A549 (cell line): ENCODE results near the gene CAMKK2.

Experiments
- KDM5A ChIP-seq: fragments of 200-600 bp; sonication (generic); IDR thresholded peaks from 2 replicates; pipeline ENCODE4 v1.6.1; 2016; ENCODE audit warnings: antibody characterized with exemption, mild to moderate bottlenecking
- MAZ ChIP-seq: fragments of 150-350 bp; IDR thresholded peaks from 2 replicates; pipeline ENCODE4 v1.6.1; 2014; ENCODE audit warnings: antibody characterized with exemption, low read depth, low read length, borderline replicate concordance
- SMC3 ChIP-seq: fragments of >200 bp; sonication (Bioruptor Twin); formaldehyde crosslinking; IDR thresholded peaks from 3 replicates; pipeline ENCODE4 v1.6.1; 2018; ENCODE audit warnings: inconsistent platforms
- TF ChIP-seq, protein P1 (sequence below): fragments of 150-350 bp; IDR thresholded peaks from 2 replicates; pipeline ENCODE4 v1.6.1; 2014; ENCODE audit warnings: low read depth, mild to moderate bottlenecking, low read length
- TF ChIP-seq, protein P2 (sequence below): fragments of >200 bp; sonication (Bioruptor Twin); formaldehyde crosslinking; IDR thresholded peaks from 3 replicates; pipeline ENCODE4 v1.5.1; 2016
- TF ChIP-seq, protein P3 (sequence below): fragments of 200-600 bp; sonication (generic); IDR thresholded peaks from 2 replicates; pipeline ENCODE4 v1.6.1; 2016; ENCODE audit warnings: antibody characterized with exemption, mild to moderate bottlenecking, moderate library complexity

DNA sequence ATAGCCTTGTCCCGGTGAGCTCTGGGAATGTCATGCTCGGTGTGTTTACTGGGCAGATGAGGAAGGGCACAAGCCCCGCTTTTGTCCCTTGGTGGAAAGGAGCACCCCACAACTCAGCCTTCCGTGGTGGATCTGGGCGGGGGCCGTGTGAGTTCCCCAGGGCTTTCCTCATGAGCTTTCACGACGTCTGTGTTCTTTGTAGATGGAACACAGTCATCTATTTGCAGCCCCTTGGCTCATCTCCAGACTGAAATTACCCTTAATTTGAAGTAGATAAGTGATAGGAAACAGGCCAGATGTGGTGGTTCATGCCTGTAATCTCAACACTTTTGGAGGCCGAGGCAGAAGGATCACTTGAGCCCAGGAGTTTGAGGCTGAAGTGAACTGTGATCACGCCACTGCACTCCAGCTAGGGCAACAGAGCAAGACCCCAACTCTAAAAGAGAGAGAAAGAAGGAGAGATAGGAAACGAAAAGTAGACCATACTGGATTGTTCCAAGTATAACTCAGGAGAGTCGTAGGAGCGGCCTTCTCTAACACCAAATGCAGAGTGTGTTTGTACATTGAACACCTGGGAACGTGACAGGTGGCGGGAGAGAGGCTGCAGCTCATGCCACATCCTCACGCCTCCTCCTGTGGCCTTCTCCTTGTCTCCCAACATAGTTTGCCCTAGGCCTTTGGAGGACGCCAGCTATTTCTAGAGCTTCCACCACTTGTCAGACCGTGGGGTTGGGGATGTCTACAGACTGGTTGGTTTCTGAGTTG, 77.7 kb downstream of the CAMKK2 start:
- TF ChIP-seq, protein P1, sequence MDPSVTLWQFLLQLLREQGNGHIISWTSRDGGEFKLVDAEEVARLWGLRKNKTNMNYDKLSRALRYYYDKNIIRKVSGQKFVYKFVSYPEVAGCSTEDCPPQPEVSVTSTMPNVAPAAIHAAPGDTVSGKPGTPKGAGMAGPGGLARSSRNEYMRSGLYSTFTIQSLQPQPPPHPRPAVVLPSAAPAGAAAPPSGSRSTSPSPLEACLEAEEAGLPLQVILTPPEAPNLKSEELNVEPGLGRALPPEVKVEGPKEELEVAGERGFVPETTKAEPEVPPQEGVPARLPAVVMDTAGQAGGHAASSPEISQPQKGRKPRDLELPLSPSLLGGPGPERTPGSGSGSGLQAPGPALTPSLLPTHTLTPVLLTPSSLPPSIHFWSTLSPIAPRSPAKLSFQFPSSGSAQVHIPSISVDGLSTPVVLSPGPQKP, result no peak
- TF ChIP-seq, protein P2, sequence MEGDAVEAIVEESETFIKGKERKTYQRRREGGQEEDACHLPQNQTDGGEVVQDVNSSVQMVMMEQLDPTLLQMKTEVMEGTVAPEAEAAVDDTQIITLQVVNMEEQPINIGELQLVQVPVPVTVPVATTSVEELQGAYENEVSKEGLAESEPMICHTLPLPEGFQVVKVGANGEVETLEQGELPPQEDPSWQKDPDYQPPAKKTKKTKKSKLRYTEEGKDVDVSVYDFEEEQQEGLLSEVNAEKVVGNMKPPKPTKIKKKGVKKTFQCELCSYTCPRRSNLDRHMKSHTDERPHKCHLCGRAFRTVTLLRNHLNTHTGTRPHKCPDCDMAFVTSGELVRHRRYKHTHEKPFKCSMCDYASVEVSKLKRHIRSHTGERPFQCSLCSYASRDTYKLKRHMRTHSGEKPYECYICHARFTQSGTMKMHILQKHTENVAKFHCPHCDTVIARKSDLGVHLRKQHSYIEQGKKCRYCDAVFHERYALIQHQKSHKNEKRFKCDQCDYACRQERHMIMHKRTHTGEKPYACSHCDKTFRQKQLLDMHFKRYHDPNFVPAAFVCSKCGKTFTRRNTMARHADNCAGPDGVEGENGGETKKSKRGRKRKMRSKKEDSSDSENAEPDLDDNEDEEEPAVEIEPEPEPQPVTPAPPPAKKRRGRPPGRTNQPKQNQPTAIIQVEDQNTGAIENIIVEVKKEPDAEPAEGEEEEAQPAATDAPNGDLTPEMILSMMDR, result no peak
- no peak for TF ChIP-seq KDM5A
- TF ChIP-seq, protein P3, sequence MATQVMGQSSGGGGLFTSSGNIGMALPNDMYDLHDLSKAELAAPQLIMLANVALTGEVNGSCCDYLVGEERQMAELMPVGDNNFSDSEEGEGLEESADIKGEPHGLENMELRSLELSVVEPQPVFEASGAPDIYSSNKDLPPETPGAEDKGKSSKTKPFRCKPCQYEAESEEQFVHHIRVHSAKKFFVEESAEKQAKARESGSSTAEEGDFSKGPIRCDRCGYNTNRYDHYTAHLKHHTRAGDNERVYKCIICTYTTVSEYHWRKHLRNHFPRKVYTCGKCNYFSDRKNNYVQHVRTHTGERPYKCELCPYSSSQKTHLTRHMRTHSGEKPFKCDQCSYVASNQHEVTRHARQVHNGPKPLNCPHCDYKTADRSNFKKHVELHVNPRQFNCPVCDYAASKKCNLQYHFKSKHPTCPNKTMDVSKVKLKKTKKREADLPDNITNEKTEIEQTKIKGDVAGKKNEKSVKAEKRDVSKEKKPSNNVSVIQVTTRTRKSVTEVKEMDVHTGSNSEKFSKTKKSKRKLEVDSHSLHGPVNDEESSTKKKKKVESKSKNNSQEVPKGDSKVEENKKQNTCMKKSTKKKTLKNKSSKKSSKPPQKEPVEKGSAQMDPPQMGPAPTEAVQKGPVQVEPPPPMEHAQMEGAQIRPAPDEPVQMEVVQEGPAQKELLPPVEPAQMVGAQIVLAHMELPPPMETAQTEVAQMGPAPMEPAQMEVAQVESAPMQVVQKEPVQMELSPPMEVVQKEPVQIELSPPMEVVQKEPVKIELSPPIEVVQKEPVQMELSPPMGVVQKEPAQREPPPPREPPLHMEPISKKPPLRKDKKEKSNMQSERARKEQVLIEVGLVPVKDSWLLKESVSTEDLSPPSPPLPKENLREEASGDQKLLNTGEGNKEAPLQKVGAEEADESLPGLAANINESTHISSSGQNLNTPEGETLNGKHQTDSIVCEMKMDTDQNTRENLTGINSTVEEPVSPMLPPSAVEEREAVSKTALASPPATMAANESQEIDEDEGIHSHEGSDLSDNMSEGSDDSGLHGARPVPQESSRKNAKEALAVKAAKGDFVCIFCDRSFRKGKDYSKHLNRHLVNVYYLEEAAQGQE, result no peak
- no peak for TF ChIP-seq SMC3
- TF ChIP-seq MAZ, result no peak
